Left ventricle myocardium superior (tissue), 1 donor: ENCODE data around the gene NKX1-2. TPM values are rescaled to one million over a fixed set of nuclear protein-coding genes. Genes with fewer than 3 reads are reported as not detected.

ENCODE experiments used
- ATAC-seq: fragments of 200-7000 bp; cut with Tn5 transposase; one replicate; pipeline ENCODE4 v1.9.1; 2020; ENCODE audit warnings: mild to moderate bottlenecking, moderate library complexity
- DNase-seq: peaks from one replicate; pipeline ENCODE4 v3.0.0-alpha.2; 2020
- intact Hi-C: fragments of 100-400 bp; cut with micrococcal nuclease; formaldehyde crosslinking; loops from one replicate; pipeline ENCODE4 v1.11.0; 2022
- total RNA-seq: library from RNA; stranded (reverse); fragmentation: NEBNext Ultra II Directional; extraction: Animal tissue kit (Norgen Biotek cat#: 25700); gene quantifications from one replicate; pipeline ENCODE4 v1.2.1, GENCODE V29; 2021
- donor health status: DM: no; HTN: yes; CAD: no; lungs with severe emphysema.

Gene NKX1-2
- total RNA-seq, 1 donor from 2014 or later: not detected

- intact Hi-C loops: no loop called here
- DNase-seq (no peak), ATAC-seq (peak; percentile 22)
Observed at GRCh38 chr10:124477614-124478363, 28.0 kb upstream of the NKX1-2 start.

GRCh38 chr10:124476043-124476725 is 26.3 kb upstream of the NKX1-2 start:
- intact Hi-C loops: no loop called here
- DNase-seq: no peak
- no peak for ATAC-seq

- ATAC-seq (no peak), DNase-seq (no peak)
- intact Hi-C loops: no loop called here
Observed at GRCh38 chr10:124474514-124475070, 24.8 kb upstream of the NKX1-2 start.

- intact Hi-C loops: no loop called here
- ATAC-seq (no peak), DNase-seq (no peak)
Observed at GRCh38 chr10:124473070-124473469, 23.2 kb upstream of the NKX1-2 start.

GRCh38 chr10:124472071-124472470 is 22.2 kb upstream of the NKX1-2 start:
- DNase-seq (no peak), ATAC-seq (no peak)
- intact Hi-C loops: no loop called here

GRCh38 chr10:124470544-124471434 is 21.0 kb upstream of the NKX1-2 start:
- DNase-seq (no peak), ATAC-seq (no peak)
- intact Hi-C loops: no loop called here

- DNase-seq (no peak), ATAC-seq (no peak)
- intact Hi-C loops: no loop called here
Observed at GRCh38 chr10:124469956-124470484, 20.2 kb upstream of the NKX1-2 start.

GRCh38 chr10:124468624-124469023 is 18.8 kb upstream of the NKX1-2 start:
- intact Hi-C loops: no loop called here
- no peak for DNase-seq
- no peak for ATAC-seq

- no peak for ATAC-seq
- intact Hi-C loops: no loop called here
- DNase-seq: no peak
Observed at GRCh38 chr10:124467165-124467564, 17.3 kb upstream of the NKX1-2 start.

GRCh38 chr10:124465777-124466488 is 16.1 kb upstream of the NKX1-2 start:
- DNase-seq: no peak
- ATAC-seq: no peak
- intact Hi-C loops: no loop called here

GRCh38 chr10:124465003-124465776 is 15.4 kb upstream of the NKX1-2 start:
- no peak for ATAC-seq
- intact Hi-C loops: no loop called here

GRCh38 chr10:124464028-124464965 is 14.5 kb upstream of the NKX1-2 start:
- ATAC-seq (no peak), DNase-seq (no peak)
- intact Hi-C loops: no loop called here

More at GRCh38 chr10:124465003-124465776, 15.4 kb upstream of the NKX1-2 start:
- no peak for DNase-seq

GRCh38 chr10:124462348-124462695 is 12.5 kb upstream of the NKX1-2 start:
- intact Hi-C loops: no loop called here

GRCh38 chr10:124461642-124462347 is 12.0 kb upstream of the NKX1-2 start, which contains the start of gene LHPP:
Gene LHPP (plus strand): TSS chr10:124461823. CDS start chr10:124461863, 40 bp downstream.
- intact Hi-C loops: no loop called here
- ATAC-seq: peak; percentile 98
- peak; percentile 93 for DNase-seq

More at GRCh38 chr10:124462348-124462695, 12.5 kb upstream of the NKX1-2 start:
- no peak for DNase-seq
- no peak for ATAC-seq

- intact Hi-C loops: no loop called here
- DNase-seq (no peak), ATAC-seq (no peak)
Observed at GRCh38 chr10:124460144-124460543, 10.3 kb upstream of the NKX1-2 start.

- DNase-seq: no peak
- no peak for ATAC-seq
- intact Hi-C loops: no loop called here
Observed at GRCh38 chr10:124459395-124459794, 9.6 kb upstream of the NKX1-2 start.
